ENCODE data around the gene CD36. TPM values are rescaled to one million over a fixed set of nuclear protein-coding genes. Genes with fewer than 3 reads are reported as not detected.
A peak's percentile ranks its signal among the peaks of the same experiment; 100 is the strongest.

CD36 gene
- total RNA-seq, 4 donors from 2014 or later: 11.5 to 59.2 (median 31.5) TPM

- DNase-seq: no peak
Measured at GRCh38 chr7:80681272-80681885, 42.9 kb downstream of the CD36 start.

GRCh38 chr7:80682744-80683143 lies 44.3 kb downstream of the CD36 start:
- DNase-seq: no peak
- TF ChIP-seq EP300 (IDR thresholded peaks at IDR 0.05; ENCODE audit: low read depth) (no peak), CTCF (IDR thresholded peaks at IDR 0.05) (no peak), POLR2A (IDR thresholded peaks at IDR 0.05) (no peak), POLR2AphosphoS5 (IDR thresholded peaks at IDR 0.05) (no peak)
- in situ Hi-C loops (cut with MboI; ENCODE audit: low pct_ligation_motif_present in 1 of 4, low pct_unique_long_range_greater_than_20kb in 1 of 4, low sequenced_read_pairs in 3 of 4) (loop anchor here in 2 of 4 donors (25.0 kb wide), 2 partner anchors 580 to 780 kb away; no protein-coding TSS in a partner anchor), intact Hi-C loops (cut with DNase I; ENCODE audit: low total_unique reads) (no loop called here)
- no peaks in the 10 kb centered on the region for H3K36me3 ChIP-seq
- H3K27me3 ChIP-seq: no peaks in the 10 kb centered on the region
- H3K4me1 ChIP-seq: peaks cover 0 to 6% (median 0%) of the 10 kb centered on the region in 4 donors
- H3K27ac ChIP-seq: no peak overlapping the region
- WGBS, 2 donors (ENCODE audit: low coverage in 1 of 2): 91 to 92% methylated on average over 19 of the region's 19 CpGs
- H3K9me3 ChIP-seq: peaks cover 0 to 5% of the 10 kb centered on the region in 2 donors
- no peak overlapping the region for H3K4me3 ChIP-seq

More at GRCh38 chr7:80681272-80681885, 42.9 kb downstream of the CD36 start:
- Histone ChIP-seq H3K9me3 (peaks cover 0 to 5% of the 10 kb centered on the region in 2 donors), H3K4me1 (peaks cover 0 to 6% (median 0%) of the 10 kb centered on the region in 4 donors), H3K27ac (no peak overlapping the region), H3K4me3 (no peak overlapping the region), H3K27me3 (no peaks in the 10 kb centered on the region), H3K36me3 (no peaks in the 10 kb centered on the region)
- peak in 2 of 5 experiments; percentile 37 to 39 for TF ChIP-seq CTCF (IDR thresholded peaks at IDR 0.05)
- TF ChIP-seq EP300 (IDR thresholded peaks at IDR 0.05; ENCODE audit: low read depth): no peak
- in situ Hi-C loops (cut with MboI; ENCODE audit: low pct_ligation_motif_present in 1 of 4, low pct_unique_long_range_greater_than_20kb in 1 of 4, low sequenced_read_pairs in 3 of 4) (loop anchor here in 2 of 4 donors (25.0 kb wide), 2 partner anchors 581 to 781 kb away; no protein-coding TSS in a partner anchor), intact Hi-C loops (cut with DNase I; ENCODE audit: low total_unique reads) (no loop called here)

GRCh38 chr7:80686576-80686975 lies 48.1 kb downstream of the CD36 start:
- H3K27me3 ChIP-seq: no peaks in the 10 kb centered on the region
- no peak overlapping the region for H3K27ac ChIP-seq
- H3K9me3 ChIP-seq: peaks cover 0 to 5% of the 10 kb centered on the region in 2 donors
- intact Hi-C loops (cut with DNase I; ENCODE audit: low total_unique reads): no loop called here
- H3K4me1 ChIP-seq: no peaks in the 10 kb centered on the region
- H3K4me3 ChIP-seq: no peak overlapping the region
- WGBS, 2 donors (ENCODE audit: low coverage in 1 of 2): 86 to 94% methylated on average over 2 of the region's 2 CpGs
- TF ChIP-seq POLR2A (IDR thresholded peaks at IDR 0.05): no peak
- no peak for TF ChIP-seq POLR2AphosphoS5 (IDR thresholded peaks at IDR 0.05)
- TF ChIP-seq EP300 (IDR thresholded peaks at IDR 0.05; ENCODE audit: low read depth): no peak
- no peak for TF ChIP-seq CTCF (IDR thresholded peaks at IDR 0.05)
- no peaks in the 10 kb centered on the region for H3K36me3 ChIP-seq
- in situ Hi-C loops (cut with MboI; ENCODE audit: low pct_ligation_motif_present in 1 of 4, low pct_unique_long_range_greater_than_20kb in 1 of 4, low sequenced_read_pairs in 3 of 4): loop anchor here in 2 of 4 donors (25.0 kb wide), 2 partner anchors 576 to 776 kb away; no protein-coding TSS in a partner anchor
- no peak for DNase-seq

- Histone ChIP-seq H3K9me3 (peaks cover 0 to 2% of the 10 kb centered on the region in 2 donors), H3K27me3 (no peaks in the 10 kb centered on the region), H3K36me3 (no peaks in the 10 kb centered on the region), H3K27ac (peak overlapping the region in 1 of 4 donors; percentile 45), H3K4me1 (peaks cover 0 to 11% (median 4%) of the 10 kb centered on the region in 4 donors), H3K4me3 (no peak overlapping the region)
- WGBS, 2 donors (ENCODE audit: low coverage in 1 of 2): 16 to 19% methylated on average over 5 of the region's 5 CpGs
- TF ChIP-seq CTCF (IDR thresholded peaks at IDR 0.05) (peak; percentile 61 to 83 (median 68)), POLR2AphosphoS5 (IDR thresholded peaks at IDR 0.05) (no peak)
- in situ Hi-C loops (cut with MboI; ENCODE audit: low pct_ligation_motif_present in 1 of 4, low pct_unique_long_range_greater_than_20kb in 1 of 4, low sequenced_read_pairs in 3 of 4) (loop anchor here in 2 of 4 donors (25.0 kb wide), 2 partner anchors 563 to 763 kb away; no protein-coding TSS in a partner anchor), intact Hi-C loops (cut with DNase I; ENCODE audit: low total_unique reads) (no loop called here)
- DNase-seq: no peak
Measured at GRCh38 chr7:80699045-80699638, 60.7 kb downstream of the CD36 start.

Measured in transverse colon (tissue), 4 donors.